ENCODE measurements around the gene ZNF112. TPM values are rescaled to one million over a fixed set of nuclear protein-coding genes. Genes with fewer than 3 reads are reported as not detected.

Gene ZNF112
- total RNA-seq, 4 donors from 2014 or later, result 3.3 to 23.2 (median 7.3) TPM

- H3K27me3 ChIP-seq, result no peaks in the 10 kb centered on the region
- no peaks in the 10 kb centered on the region for H3K4me1 ChIP-seq
- H3K27ac ChIP-seq, result no peak overlapping the region
- no peaks in the 10 kb centered on the region for H3K36me3 ChIP-seq
- no peak overlapping the region for H3K4me3 ChIP-seq
- intact Hi-C loops (cut with DNase I; ENCODE audit: low total_unique reads), result no loop called here
- H3K9me3 ChIP-seq, result no peaks in the 10 kb centered on the region
- no peak for DNase-seq
- no peak for TF ChIP-seq POLR2A (IDR thresholded peaks at IDR 0.05)
These were observed 51.0 kb downstream of the ZNF112 start for GRCh38 chr19:44305457-44305856.

- Histone ChIP-seq H3K4me1 (no peaks in the 10 kb centered on the region), H3K9me3 (no peaks in the 10 kb centered on the region), H3K27ac (peak within 1 kb of the TSS; percentile 75 to 78), H3K36me3 (no peaks in the 10 kb centered on the region), H3K27me3 (no peaks in the 10 kb centered on the region), H3K4me3 (peak within 1 kb of the TSS; percentile 58 to 66)
- no peak for TF ChIP-seq POLR2A (IDR thresholded peaks at IDR 0.05)
- TF ChIP-seq CTCF (IDR thresholded peaks at IDR 0.05), result no peak
- peak; percentile 89 to 91 for DNase-seq
- intact Hi-C loops (cut with DNase I; ENCODE audit: low total_unique reads), result no loop called here
These were observed 51.8 kb downstream of the ZNF112 start, which contains the start of gene ZNF235 for GRCh38 chr19:44304659-44305193. ZNF235 (minus strand) TSS chr19:44305025; CDS start chr19:44303404, 1,621 bp downstream.

GRCh38 chr19:44303976-44304568, 52.4 kb downstream of the ZNF112 start:
- DNase-seq, result no peak
- intact Hi-C loops (cut with DNase I; ENCODE audit: low total_unique reads), result no loop called here

GRCh38 chr19:44303320-44303719, 53.2 kb downstream of the ZNF112 start:
- no peaks in the 10 kb centered on the region for H3K27me3 ChIP-seq
- H3K27ac ChIP-seq, result no peak overlapping the region
- no peaks in the 10 kb centered on the region for H3K4me1 ChIP-seq
- DNase-seq, result no peak
- no peaks in the 10 kb centered on the region for H3K36me3 ChIP-seq
- TF ChIP-seq POLR2A (IDR thresholded peaks at IDR 0.05), result no peak
- no peak for TF ChIP-seq CTCF (IDR thresholded peaks at IDR 0.05)
- intact Hi-C loops (cut with DNase I; ENCODE audit: low total_unique reads), result no loop called here
- no peaks in the 10 kb centered on the region for H3K9me3 ChIP-seq
- H3K4me3 ChIP-seq, result no peak overlapping the region

More at GRCh38 chr19:44303976-44304568, 52.4 kb downstream of the ZNF112 start:
- Histone ChIP-seq H3K36me3 (no peaks in the 10 kb centered on the region), H3K4me1 (no peaks in the 10 kb centered on the region), H3K4me3 (peak overlapping the region; percentile 58 to 66), H3K9me3 (no peaks in the 10 kb centered on the region), H3K27me3 (no peaks in the 10 kb centered on the region), H3K27ac (peak overlapping the region; percentile 75 to 78)
- TF ChIP-seq POLR2A (IDR thresholded peaks at IDR 0.05) (no peak), CTCF (IDR thresholded peaks at IDR 0.05) (no peak)

- Histone ChIP-seq H3K36me3 (no peaks in the 10 kb centered on the region), H3K9me3 (peaks cover 0 to 75% of the 10 kb centered on the region in 2 donors), H3K27ac (no peak overlapping the region), H3K4me3 (no peak overlapping the region), H3K27me3 (no peaks in the 10 kb centered on the region), H3K4me1 (no peaks in the 10 kb centered on the region)
- TF ChIP-seq POLR2A (IDR thresholded peaks at IDR 0.05) (no peak), CTCF (IDR thresholded peaks at IDR 0.05) (no peak)
- intact Hi-C loops (cut with DNase I; ENCODE audit: low total_unique reads), result no loop called here
- no peak for DNase-seq
These were observed 71.5 kb downstream of the ZNF112 start for GRCh38 chr19:44284968-44285367.
